T1000 (cell line): ENCODE results near the gene TOB1.
"Not testable (repeated sequence)": the region's sequence is repeated elsewhere in the genome, so short reads cannot be mapped to it uniquely, and the experiment has no call there.

Experiments
- DNase-seq: peaks from one replicate; lab custom pipeline; 2025; ENCODE audit warnings: mixed read lengths; lab: John Stamatoyannopoulos, UW

TOB1 gene

DNA sequence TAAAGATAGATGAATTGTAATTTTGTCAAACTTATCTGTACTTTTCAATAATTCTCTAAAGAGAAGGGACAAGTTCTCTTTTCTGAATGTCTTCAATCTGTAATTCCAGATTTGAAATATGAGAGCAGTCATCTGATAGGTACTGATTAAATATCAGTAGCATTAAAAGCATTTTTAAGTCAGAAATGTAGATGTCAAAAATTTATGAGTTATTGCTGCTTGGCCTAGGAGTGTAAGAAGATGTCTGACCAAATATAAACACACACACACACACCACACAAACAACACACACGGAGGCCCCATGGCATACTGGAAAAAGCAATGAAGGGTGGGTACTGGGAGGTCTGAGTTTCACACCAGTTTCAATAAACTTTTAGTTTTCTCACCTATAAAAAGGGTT, 2.4 kb upstream of the TOB1 start:
- DNase-seq: no peak

GRCh38 chr17:50868140-50868438, 1.9 kb upstream of the TOB1 start:
- no peak for DNase-seq

- DNase-seq: peak; percentile 85
These were observed 1.4 kb upstream of the TOB1 start for GRCh38 chr17:50867363-50868139.

DNA sequence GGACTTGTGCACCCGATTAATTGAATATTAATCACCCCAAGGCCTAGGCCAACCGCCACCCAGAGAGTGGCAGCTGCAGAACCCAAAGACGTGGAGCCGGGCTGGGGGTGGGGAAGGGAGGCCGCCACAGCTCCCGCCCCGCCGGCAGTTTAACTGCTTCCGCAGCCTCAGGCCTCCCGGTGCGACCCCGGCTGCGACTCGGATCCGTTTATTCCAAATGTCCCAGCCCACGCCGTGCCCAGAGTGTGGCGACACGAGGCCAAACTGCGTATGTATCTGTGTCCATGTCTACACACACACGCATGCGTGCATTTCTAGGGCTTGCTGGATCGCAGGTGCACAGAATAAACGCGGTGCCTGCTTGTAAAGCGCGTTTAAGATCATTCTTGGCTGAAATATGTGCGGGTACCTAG, 802 bp upstream of the TOB1 start:
- DNase-seq: peak; percentile 68

DNA sequence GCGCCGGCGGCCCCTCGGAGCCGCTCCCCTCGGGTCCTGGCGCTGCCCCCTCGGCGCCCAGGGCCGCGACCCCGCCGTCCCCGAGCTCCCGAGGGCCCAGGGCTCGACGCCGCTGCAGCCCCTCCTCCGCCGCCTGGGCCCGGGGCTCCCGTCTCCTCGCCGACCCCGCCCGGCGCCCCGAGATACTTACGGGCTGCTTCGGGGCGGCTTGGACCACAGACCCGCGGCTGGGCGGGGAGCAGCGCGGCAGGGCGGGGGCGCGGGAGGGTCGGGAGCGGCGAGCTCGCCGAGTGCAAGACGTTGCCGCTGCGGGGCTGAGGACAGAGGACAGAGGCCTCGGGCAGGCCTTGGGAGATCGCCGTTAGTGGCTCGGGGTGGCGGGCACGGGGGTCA, 290 bp downstream of the TOB1 start:
- DNase-seq: no peak

DNA sequence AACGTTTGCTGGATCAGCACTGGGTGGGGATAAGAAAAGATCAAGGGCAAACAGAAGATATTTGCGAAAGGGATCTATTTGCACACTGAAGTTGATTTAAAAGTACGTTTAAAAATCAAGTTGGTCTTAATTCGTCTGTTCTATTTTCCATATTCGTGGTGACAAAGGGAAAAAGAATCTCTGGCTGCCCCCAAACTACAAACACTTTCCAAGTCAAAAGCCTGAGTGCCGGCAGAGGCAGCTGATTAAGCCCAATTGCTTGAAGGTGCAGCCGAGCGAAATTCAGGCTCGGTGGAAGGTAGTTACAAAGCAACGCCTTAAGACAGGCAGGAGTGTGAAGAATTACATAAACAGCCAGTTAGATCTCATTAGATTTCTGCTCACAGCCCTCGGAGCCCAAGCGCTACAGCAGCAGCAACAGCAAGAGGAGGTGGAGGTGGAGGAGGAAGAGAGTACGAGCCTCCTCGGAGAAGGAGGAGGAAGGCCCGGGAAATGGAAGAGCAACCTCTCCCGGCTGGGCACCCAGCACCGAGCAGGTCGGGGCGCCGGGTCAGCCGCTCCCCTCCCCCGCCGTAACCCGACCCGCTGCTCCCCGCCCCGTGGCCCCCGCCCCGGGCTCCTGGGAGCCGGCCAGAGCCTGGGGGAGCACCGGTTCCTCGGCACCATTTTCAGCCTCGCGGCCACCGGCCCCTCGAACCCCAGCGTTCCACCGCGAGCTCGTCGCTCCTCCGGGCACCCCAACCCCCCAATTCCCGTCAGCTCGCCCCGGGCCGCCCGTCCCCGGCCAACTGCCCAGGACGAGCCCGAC, 890 bp downstream of the TOB1 start:
- DNase-seq: peak; percentile 26

DNA sequence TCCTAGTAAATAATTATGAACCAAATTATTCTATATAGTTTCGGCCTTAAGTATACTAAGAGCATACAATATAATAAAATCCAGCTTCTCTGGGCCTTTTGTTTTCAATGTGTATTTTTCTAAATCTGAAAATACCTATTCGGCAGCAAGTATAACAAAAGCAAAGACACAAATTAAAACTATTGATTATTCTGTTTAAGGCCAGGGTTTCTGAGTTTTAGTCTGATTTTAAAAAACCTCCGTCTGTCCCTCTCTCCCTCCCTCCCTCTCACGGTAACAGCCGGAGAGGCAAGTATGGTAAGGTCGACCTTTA, 1.5 kb downstream of the TOB1 start:
- DNase-seq: no peak

DNA sequence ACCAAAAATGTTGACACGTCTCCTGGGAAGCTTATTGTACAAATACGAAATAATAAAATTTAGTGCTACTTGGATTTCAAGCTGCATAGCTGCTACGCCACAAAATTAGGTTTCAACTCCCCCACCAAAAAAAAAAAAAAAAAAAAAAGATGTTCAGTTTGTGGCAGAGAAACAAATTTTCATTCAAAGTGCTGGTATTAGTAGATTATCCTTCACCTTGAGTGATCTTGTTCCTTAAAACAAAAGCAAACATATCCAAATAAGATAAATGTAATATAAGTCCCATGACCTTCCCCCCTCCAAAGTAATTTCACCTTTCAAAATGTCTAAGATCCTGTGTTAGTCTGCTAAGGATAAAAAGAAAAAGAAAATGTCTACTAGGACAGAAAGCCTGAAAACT, 2.2 kb downstream of the TOB1 start:
- DNase-seq: no peak

DNA sequence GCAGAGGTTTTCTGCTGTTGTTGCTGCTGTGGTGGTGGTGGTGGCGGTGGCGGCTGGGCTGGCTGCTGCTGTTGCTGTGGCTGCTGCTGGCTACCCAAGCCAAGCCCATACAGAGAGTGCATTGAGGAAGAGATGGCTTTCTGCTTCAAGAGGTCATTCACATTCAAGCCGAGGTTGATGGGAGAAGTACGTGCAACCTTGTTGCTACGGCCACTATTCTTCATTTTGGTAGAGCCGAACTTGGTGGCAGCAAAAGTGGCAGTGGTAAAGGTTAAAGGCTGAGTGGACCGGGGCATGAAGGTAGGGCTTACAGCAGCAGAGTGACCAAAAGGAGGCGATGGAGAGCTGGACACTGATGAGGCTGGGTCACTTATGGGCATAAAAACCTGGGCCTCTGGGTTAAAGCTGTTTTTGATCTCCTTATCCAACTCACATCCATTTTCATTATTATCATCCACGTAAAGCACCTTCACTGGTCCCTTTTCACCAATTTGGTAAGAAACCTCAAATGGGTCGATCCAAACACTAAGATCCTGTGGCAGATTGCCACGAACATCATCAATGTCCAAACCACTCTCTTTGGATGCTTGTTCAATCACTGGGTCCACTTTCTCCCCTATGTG, 2.8 kb downstream of the TOB1 start:
- DNase-seq: no peak

DNA sequence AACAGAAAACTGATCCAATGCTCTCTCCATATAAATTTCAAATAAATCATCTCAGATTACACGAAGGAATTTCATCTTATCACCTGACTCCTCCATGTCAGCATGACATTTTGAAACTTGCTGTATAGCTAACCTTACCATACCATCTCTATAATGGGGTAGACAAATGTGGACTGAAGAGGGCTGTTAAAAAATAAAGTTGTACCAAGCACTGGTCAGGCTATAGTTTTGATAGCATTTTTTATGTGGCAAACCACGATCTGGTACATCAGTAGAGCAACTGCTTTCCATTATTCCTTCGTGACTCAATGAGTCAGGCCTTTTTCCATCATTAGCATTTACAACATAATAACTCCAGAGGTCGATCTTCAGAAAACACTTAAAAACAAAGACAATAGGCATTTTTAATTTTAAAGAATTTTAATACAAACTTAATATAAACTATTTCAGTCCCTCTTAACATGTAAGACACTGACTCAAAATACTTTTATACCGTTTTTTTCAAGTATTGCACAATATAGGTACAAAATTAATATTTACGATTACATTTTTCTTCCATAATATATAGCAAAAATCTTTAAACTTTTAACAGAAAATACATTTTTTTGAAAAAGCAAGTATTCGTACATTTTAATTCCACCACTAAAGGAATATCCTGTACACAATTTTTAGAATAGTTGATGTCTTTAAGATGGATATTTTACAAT, 4.2 kb downstream of the TOB1 start:
- DNase-seq: no peak

DNA sequence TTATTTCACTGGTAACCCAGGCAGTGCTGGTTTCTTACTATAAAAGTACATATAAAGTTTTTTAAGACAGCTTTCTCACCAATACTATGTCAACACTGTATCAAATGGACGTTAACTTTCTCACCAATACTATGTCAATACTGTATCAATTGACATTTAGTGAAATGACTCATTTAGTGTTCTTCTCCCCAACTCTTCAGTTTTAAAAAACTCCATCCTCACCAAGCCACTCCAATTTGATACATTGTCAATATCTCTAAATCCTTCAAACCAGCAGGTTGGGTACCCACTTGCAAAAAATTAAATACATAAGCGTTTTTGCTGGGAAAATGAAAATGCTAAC, 4.8 kb downstream of the TOB1 start:
- no peak for DNase-seq

- not testable (repeated sequence) for DNase-seq
These were observed 6.4 kb downstream of the TOB1 start for GRCh38 chr17:50859727-50860126.

DNA sequence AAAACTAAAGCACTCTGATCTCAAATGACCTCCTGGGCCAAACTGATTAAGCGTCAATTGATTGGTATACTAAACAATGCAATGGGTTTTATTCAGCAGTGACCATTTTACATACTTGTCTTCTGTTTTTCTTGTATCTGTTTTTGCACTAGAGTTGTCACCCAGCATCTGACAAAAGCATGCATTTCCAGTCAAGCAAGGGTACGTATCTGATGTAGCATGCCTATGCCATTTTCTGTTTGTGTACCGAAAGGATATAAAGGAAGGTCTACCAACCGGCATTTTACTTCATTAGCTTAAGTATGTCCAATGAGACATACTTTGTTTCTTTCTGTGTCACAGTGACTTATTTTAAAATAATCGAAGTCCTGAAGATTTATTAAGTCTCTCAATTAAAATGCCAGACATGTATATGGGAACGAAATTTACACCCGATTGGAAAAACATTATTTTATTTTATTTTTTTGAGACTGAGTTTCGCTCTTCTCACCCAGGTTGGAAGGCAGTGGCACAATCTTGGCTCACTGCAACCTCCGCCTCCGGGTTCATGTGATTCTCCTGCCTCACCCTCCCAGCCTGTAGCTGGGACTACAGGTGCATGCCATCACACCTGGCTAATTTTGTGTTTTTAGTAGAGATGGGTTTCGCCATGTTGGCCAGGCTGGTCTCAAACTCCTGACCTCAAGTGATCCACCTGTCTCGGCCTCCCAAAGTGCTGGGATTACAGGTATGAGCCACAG, 7.5 kb downstream of the TOB1 start:
- no peak for DNase-seq

GRCh38 chr17:50856431-50856830, 9.7 kb downstream of the TOB1 start:
- no peak for DNase-seq

DNA sequence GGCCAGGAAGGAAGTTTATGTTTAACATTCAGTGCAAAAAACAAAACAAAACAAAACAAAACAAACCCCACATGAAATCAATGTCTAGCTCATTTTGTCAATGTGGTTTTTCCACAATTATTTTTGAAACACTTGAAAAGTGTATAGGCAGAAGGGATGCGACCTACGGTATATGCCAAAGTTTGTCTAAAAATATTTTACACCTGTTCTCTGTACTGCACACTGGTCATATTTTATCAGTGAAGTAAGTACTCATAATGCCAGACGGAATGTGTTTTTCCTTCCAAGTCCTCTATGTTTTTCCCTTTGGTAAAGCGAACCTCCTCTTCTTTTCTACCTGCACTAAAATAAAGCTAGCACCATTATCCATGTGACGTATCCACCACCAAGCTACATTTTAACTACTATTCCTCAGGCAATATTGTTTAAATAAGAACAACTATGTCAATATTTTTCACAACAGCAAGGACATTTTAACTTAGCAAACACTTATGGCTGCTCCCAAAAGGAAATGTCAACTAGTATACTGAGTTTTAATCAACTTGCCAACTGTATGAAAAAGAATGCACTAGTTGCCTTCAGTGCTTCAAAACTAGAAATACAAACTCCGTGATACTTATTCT, 10.3 kb downstream of the TOB1 start:
- DNase-seq: no peak

- DNase-seq: no peak
These were observed 12.4 kb downstream of the TOB1 start for GRCh38 chr17:50853781-50854180.

DNA sequence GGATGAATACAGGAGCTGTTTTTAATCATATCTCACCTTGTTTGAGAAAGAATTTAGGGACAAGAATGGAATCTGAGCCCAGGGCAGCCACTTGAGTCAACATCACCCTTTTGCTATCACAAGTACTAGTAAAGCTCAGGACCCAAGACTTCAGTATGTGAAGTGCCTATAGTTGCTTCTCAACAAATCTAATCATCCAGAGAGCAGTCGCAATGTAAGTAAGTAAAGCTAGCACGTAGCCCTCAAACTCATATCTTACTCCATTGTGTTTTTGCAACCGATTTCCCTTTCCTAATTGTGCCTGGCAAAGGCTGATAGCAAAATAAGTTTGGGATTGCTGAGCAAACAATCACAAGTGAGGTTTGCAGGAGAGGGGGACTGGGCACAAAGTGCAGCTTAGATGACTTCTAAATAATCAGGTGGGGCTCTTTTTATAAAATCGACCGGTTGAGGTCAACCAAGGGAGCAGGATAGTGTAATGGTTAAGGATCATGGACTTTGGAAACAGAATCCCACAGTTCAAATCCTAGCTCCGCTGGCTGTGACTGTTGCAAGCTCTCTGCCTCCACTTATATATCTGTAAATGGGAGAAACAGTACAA, 13.0 kb downstream of the TOB1 start:
- DNase-seq: no peak

- DNase-seq: no peak
These were observed 15.5 kb downstream of the TOB1 start for GRCh38 chr17:50850640-50851039.

DNA sequence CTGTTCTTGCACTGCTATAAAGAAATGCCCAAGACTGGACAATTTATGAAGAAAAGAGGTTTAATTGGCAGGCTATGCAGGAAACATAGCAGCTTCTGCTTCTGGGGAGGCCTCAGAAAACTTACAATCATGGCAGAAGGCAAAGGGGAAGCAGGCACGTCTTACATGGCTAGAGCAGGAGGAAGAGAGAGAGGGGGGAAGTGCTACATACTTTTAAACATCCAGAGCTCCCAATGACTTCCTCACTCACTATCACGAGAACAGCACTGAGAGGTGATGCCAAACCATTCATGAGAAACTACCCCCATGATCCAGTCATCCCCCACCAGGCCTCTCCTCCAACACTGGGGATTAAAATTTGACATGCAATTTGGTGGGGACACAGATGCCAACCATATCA, 17.4 kb downstream of the TOB1 start:
- DNase-seq: no peak

DNA sequence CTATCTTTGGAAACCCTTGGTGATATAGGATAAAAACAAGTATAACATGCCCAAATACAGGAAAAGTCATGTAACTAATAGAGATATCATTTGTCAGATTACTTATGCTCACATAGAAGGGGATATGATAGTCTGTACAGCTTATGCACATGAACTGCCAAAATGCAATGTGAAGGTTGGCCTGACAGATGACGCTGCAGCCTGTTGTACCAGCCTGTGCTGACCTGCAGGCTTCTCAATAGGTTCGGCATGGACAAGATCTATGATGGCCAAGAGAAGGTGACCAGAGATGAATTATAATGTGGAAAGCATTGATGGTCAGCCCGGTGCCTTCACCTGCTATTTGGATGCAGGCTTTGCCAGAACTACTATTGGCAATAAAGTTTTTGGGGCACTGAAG, 18.1 kb downstream of the TOB1 start:
- no peak for DNase-seq

DNA sequence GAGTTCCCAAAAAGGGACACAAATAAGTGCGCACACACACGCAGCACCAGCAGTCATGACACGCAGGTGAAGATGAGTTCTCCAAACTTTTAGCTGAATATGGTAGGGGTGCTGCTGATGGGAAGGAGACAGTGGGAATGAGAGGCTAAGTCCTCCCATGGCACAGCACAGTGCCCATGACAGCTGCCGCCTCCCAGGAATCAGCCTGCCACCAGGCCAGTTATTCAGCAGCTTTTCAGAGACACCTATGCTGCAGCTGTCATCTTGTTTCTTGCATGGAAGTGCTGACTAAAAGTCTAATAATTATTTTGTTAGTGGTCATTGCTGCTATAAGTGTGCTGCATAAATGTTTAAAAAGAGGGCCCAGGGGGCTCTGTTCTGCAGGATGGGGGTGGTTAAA, 18.6 kb downstream of the TOB1 start:
- no peak for DNase-seq
